Spleen (tissue), 11 donors: ENCODE data around the gene RAP1GAP. TPM values are rescaled to one million over a fixed set of nuclear protein-coding genes. Genes with fewer than 3 reads are reported as not detected.
A peak's percentile ranks its signal among the peaks of the same experiment; 100 is the strongest.

Experiments used
- DNase-seq: peaks from one replicate; pipeline ENCODE4 v3.0.0-alpha.2; 2020
- H3K27ac ChIP-seq, 8 donors: fragments of 200-600 bp; sonication (generic) in 7 of 8; 1 replicate in 4 of 8; 2 replicates in 4 of 8; pipeline versions ENCODE4 v1.5.0 to v1.8.0; 2016 to 2021; ENCODE audit warnings: inconsistent platforms in 4 of 8, mild to moderate bottlenecking in 4 of 8, moderate library complexity in 1 of 8
- H3K27me3 ChIP-seq, 7 donors: fragments of 200-600 bp; sonication (generic) in 6 of 7; replicated peaks in 1 of 7; 1 replicate in 4 of 7; 2 replicates in 3 of 7; pipeline versions ENCODE4 v1.5.0 to v1.8.0; 2016 to 2021; ENCODE audit warnings: inconsistent platforms in 3 of 7, mild to moderate bottlenecking in 1 of 7
- H3K36me3 ChIP-seq, 6 donors: fragments of 200-600 bp; sonication (generic) in 5 of 6; 1 replicate in 4 of 6; 2 replicates in 2 of 6; pipeline versions ENCODE4 v1.5.0 to v1.8.0; 2016 to 2021; ENCODE audit warnings: inconsistent platforms in 2 of 6
- H3K4me1 ChIP-seq, 6 donors: fragments of 200-600 bp; sonication (generic) in 5 of 6; 1 replicate in 3 of 6; 2 replicates in 3 of 6; pipeline versions ENCODE4 v1.5.0 to v1.8.0; 2016 to 2021; ENCODE audit warnings: inconsistent platforms in 3 of 6
- H3K4me3 ChIP-seq, 8 donors: fragments of 200-600 bp; sonication (generic) in 7 of 8; 1 replicate in 4 of 8; 2 replicates in 4 of 8; pipeline versions ENCODE4 v1.5.0 to v1.8.0; 2016 to 2021; ENCODE audit warnings: inconsistent platforms in 4 of 8, mild to moderate bottlenecking in 4 of 8, moderate library complexity in 2 of 8
- H3K9me3 ChIP-seq, 8 donors: fragments of 200-600 bp; sonication (generic) in 7 of 8; 1 replicate in 4 of 8; 2 replicates in 4 of 8; pipeline versions ENCODE4 v1.5.0 to v1.8.0; 2016 to 2021; ENCODE audit warnings: inconsistent platforms in 4 of 8
- CTCF ChIP-seq, 11 experiments: fragments of 200-600 bp in 7 of 11; fragments of 450-650 bp in 4 of 11; sonication (generic) in 4 of 11; IDR thresholded peaks in 8 of 11; conservative IDR thresholded peaks in 3 of 11; 1 replicate in 7 of 11; 2 replicates in 4 of 11; pipeline versions ENCODE4 v1.4.0 to v1.8.0; 2016 to 2021; ENCODE audit warnings: antibody characterized with exemption in 11 of 11, inconsistent platforms in 4 of 11, mild to moderate bottlenecking in 1 of 11
- POLR2A ChIP-seq, 3 donors: fragments of 450-650 bp; IDR thresholded peaks; one replicate each; pipeline ENCODE4 v1.5.1; 2017; ENCODE audit warnings: antibody characterized with exemption in 3 of 3, mild to moderate bottlenecking in 1 of 3
- POLR2AphosphoS5 ChIP-seq, 3 donors: sonication (generic); formaldehyde crosslinking; IDR thresholded peaks; one replicate each; pipeline ENCODE4 v1.5.1; 2017; ENCODE audit warnings: antibody characterized with exemption in 3 of 3
- WGBS, 5 donors: extraction: QIAGEN DNeasy Blood & Tissue Kit in 3 of 5; methylation state at CpG; one replicate each; pipeline versions ENCODE4 v1.1.5 to v1.1.7; 2013 to 2018; 5-methylcytosine and 5-hydroxymethylcytosine counted together
- intact Hi-C: fragments of 100-400 bp; cut with DNase I; formaldehyde crosslinking; loops from one replicate; pipeline ENCODE4 v1.15.0; 2023; ENCODE audit warnings: low total_unique reads
- polyA plus RNA-seq, 3 donors: library from polyadenylated mRNA; stranded (reverse); fragments of 200-250 nt; gene quantifications; one replicate each; pipeline ENCODE4 v1.2.1, GENCODE V29; 2013
- total RNA-seq, 7 donors: library from RNA; depleted of rRNA in 3 of 7; stranded (reverse); fragments of >200 nt in 3 of 7; fragmentation: NEBNext Ultra II Directional in 4 of 7; extraction: Animal tissue kit (Norgen Biotek cat#: 25700) in 4 of 7; gene quantifications; one replicate each; pipeline versions ENCODE4 v1.1.0 to v1.2.1, GENCODE V29; 2016 to 2021
- donor health status: healthy with polysubstance abuse.
- donor health status: DM: no; HTN: no; CAD: no; lungs with moderate emphysema.
- donor health status: DM: no; HTN: no; CAD: no.
- donor health status: Bipolar disorder and iron deficiency.
- donor health status: healthy.
- donor health status: DM: no; HTN: no; CAD: no.
- donor health status: DM: yes; HTN: yes; CAD: no.

RAP1GAP gene
- total and polyA plus RNA-seq, 10 donors, result 0.30 to 12.1 (median 0.86) TPM

GRCh38 chr1:21550866-21551475 lies 118.2 kb downstream of the RAP1GAP start:
- TF ChIP-seq CTCF (IDR thresholded peaks at IDR 0.05 in 8 of 11, conservative IDR thresholded peaks at IDR 0.05 in 3 of 11), result no peak
- TF ChIP-seq POLR2AphosphoS5 (IDR thresholded peaks at IDR 0.05), result no peak
- TF ChIP-seq POLR2A (IDR thresholded peaks at IDR 0.05), result no peak
- H3K4me1 ChIP-seq, result peaks cover 0 to 53% (median 8%) of the 10 kb centered on the region in 6 donors
- H3K27me3 ChIP-seq, result peaks cover 0 to 23% (median 0%) of the 10 kb centered on the region in 7 donors
- peak overlapping the region in 1 of 8 donors; percentile 10 for H3K4me3 ChIP-seq
- H3K36me3 ChIP-seq, result peaks cover 0 to 6% (median 0%) of the 10 kb centered on the region in 6 donors
- intact Hi-C loops, result no loop called here
- no peaks in the 10 kb centered on the region for H3K9me3 ChIP-seq
- WGBS, 5 donors, result 85 to 89% (median 89%) methylated on average over 12 of the region's 12 CpGs
- H3K27ac ChIP-seq, result peak overlapping the region in 6 of 8 donors; percentile 53 to 90 (median 78)
- no peak for DNase-seq

- WGBS, 5 donors, result 15 to 49% (median 28%) methylated on average over 5 of the region's 5 CpGs
These were observed 119.1 kb downstream of the RAP1GAP start for GRCh38 chr1:21550097-21550496.

DNA sequence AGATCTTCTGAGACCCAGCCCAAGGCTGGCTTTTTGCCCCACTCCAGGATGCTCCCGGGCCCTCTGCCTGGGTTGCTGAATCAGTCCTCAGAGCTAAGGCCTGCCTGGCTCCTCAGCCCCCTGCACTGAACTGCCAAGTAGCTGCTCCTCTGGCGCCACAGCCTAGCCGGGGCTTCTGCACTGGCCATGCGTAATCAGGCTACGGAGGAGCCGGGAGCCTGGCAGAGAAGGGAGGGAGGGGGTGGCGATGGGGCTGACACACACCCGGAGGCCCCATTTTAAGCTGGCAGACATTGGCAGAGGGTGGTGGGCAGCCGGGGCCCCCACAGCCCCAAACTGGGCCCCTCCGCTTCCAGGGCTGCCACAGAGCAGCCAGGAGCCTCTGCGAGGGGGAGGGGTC lies 121.3 kb downstream of the RAP1GAP start:
- intact Hi-C loops, result no loop called here
- DNase-seq, result no peak
- WGBS, 5 donors, result 89 to 97% (median 91%) methylated on average over 4 to 11 of the region's 11 CpGs
- Histone ChIP-seq H3K36me3 (no peaks in the 10 kb centered on the region), H3K27me3 (peaks cover 0 to 9% (median 0%) of the 10 kb centered on the region in 7 donors), H3K4me3 (no peak overlapping the region), H3K27ac (peak overlapping the region in 4 of 8 donors; percentile 38 to 90 (median 85)), H3K4me1 (peaks cover 0 to 62% (median 16%) of the 10 kb centered on the region in 6 donors), H3K9me3 (no peaks in the 10 kb centered on the region)
- no peak for TF ChIP-seq CTCF (IDR thresholded peaks at IDR 0.05 in 8 of 11, conservative IDR thresholded peaks at IDR 0.05 in 3 of 11)
- TF ChIP-seq POLR2AphosphoS5 (IDR thresholded peaks at IDR 0.05), result peak in 1 of 3 donors; percentile 16

More at GRCh38 chr1:21550097-21550496, 119.1 kb downstream of the RAP1GAP start:
- peaks cover 0 to 22% (median 0%) of the 10 kb centered on the region in 7 donors for H3K27me3 ChIP-seq
- H3K4me1 ChIP-seq, result peaks cover 0 to 59% (median 14%) of the 10 kb centered on the region in 6 donors
- no peak overlapping the region for H3K4me3 ChIP-seq
- TF ChIP-seq POLR2AphosphoS5 (IDR thresholded peaks at IDR 0.05) (peak in 1 of 3 donors; percentile 66), CTCF (IDR thresholded peaks at IDR 0.05 in 8 of 11, conservative IDR thresholded peaks at IDR 0.05 in 3 of 11) (peak in 1 of 11 experiments; percentile 6), POLR2A (IDR thresholded peaks at IDR 0.05) (no peak)
- no peaks in the 10 kb centered on the region for H3K36me3 ChIP-seq
- DNase-seq, result no peak
- H3K27ac ChIP-seq, result peak overlapping the region in 6 of 8 donors; percentile 53 to 90 (median 78)
- intact Hi-C loops, result no loop called here
- H3K9me3 ChIP-seq, result no peaks in the 10 kb centered on the region

Other genes starting within 250 kb of the RAP1GAP start
- gene NBPF3, start 229.2 kb downstream of the RAP1GAP start, total RNA-seq, result 10 to 100 TPM in 3 of 7 donors, 1 to 10 TPM in 4; 4.5 to 18.6 (median 10.0) TPM
- 1 to 10 TPM in 2 of 3 donors, under 1 TPM in 1; 0.49 to 2.0 (median 1.3) TPM for gene NBPF3, start 229.2 kb downstream of the RAP1GAP start, polyA plus RNA-seq
- 100 to 1,000 TPM in 3 of 7 donors, 10 to 100 TPM in 4; 43.7 to 222 (median 85.0) TPM for gene ALPL, start 159.9 kb downstream of the RAP1GAP start, total RNA-seq
- 10 to 100 TPM; 19.5 to 30.8 (median 27.3) TPM for gene ALPL, start 159.9 kb downstream of the RAP1GAP start, polyA plus RNA-seq
- 100 to 1,000 TPM in 1 of 7 donors, 10 to 100 TPM in 6; 78.5 to 105 (median 98.0) TPM for gene USP48, start 113.8 kb upstream of the RAP1GAP start, total RNA-seq
- 10 to 100 TPM; 17.5 to 28.0 (median 25.7) TPM for gene USP48, start 113.8 kb upstream of the RAP1GAP start, polyA plus RNA-seq
- 1 to 10 TPM in 6 of 7 donors, under 1 TPM in 1; 0.94 to 1.9 (median 1.4) TPM for gene LDLRAD2, start 142.9 kb upstream of the RAP1GAP start, total RNA-seq
- gene LDLRAD2, start 142.9 kb upstream of the RAP1GAP start, polyA plus RNA-seq, result 1 to 10 TPM; 1.3 to 4.3 (median 1.4) TPM